Upper lobe of right lung (tissue), 1 donor: ENCODE data around the gene TMOD3. TPM values are rescaled to one million over a fixed set of nuclear protein-coding genes. Genes with fewer than 3 reads are reported as not detected.

Source experiments
- ATAC-seq: fragments of 200-7000 bp; cut with Tn5 transposase; one replicate; pipeline ENCODE4 v1.9.1; 2020; ENCODE audit warnings: mild to moderate bottlenecking, moderate library complexity
- DNase-seq: peaks from one replicate; pipeline ENCODE4 v3.0.0-alpha.2; 2020
- H3K27ac ChIP-seq: fragments of 200-600 bp; one replicate; pipeline ENCODE4 v1.8.0; 2022
- H3K27me3 ChIP-seq: fragments of 200-600 bp; one replicate; pipeline ENCODE4 v1.8.0; 2022; ENCODE audit warnings: mild to moderate bottlenecking
- H3K36me3 ChIP-seq: fragments of 200-600 bp; one replicate; pipeline ENCODE4 v1.8.0; 2022
- H3K4me1 ChIP-seq: fragments of 200-600 bp; one replicate; pipeline ENCODE4 v1.8.0; 2022
- H3K4me3 ChIP-seq: fragments of 200-600 bp; one replicate; pipeline ENCODE4 v1.8.0; 2022; ENCODE audit warnings: mild to moderate bottlenecking
- H3K9me3 ChIP-seq: fragments of 200-600 bp; one replicate; pipeline ENCODE4 v1.8.0; 2022
- intact Hi-C: fragments of 100-400 bp; cut with DNase I; formaldehyde crosslinking; loops from one replicate; pipeline ENCODE4 v1.11.0; 2022
- total RNA-seq: library from RNA; stranded (reverse); fragmentation: NEBNext Ultra II Directional; extraction: Animal tissue kit (Norgen Biotek cat#: 25700); gene quantifications from one replicate; pipeline ENCODE4 v1.2.1, GENCODE V29; 2021
- TF ChIP-seq, protein P1 (sequence below): fragments of 200-600 bp; IDR thresholded peaks from one replicate; pipeline ENCODE4 v1.8.0; 2022; ENCODE audit warnings: antibody characterized with exemption
- donor health status: DM: no; HTN: yes; CAD: no; lungs with severe emphysema.

The TMOD3 gene
- total RNA-seq, 1 donor from 2014 or later, result 78.4 TPM

DNA sequence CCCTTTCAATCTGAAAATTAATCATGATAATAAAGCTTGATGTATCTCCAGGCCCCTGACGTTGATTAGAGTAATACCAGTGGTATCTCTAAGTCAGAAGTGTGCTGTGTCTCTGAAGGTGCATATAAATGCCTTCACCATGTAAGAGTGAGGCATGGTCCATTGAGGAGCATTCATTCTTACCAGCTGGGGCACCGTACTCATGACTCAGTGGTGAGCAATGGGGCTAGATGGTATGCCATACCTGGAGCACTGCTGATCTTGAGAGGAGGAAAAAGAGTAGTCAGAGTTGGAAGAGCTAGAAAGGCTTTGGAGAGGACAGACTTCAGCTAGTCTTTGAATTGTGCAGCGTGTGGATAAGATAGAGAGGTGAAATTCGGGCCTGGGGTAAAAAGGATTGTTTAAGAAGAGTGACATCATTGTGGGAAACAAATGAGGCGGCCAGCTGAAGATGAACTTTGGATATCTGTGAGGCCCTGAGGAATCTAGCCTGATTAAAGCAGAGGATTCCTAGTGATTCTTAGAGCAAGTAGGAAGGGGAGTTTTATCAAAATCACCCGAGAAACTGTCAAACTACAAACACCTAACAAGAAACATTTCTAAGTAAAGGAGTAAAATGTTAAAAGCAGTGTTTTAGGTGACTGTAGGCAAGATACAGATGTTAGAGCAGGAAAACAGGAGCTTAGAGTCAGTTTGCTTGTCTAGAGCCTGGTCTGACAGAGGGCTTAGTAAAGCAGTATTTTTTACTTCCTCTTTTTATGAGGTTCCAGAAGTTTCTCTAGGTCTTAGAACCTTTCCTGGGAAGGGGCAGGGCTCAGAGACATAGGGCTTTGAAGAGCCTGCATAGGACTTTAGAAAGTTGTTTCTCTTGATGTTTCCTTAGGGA lies 13.6 kb downstream of the TMOD3 start:
- ATAC-seq (peak; percentile 44), DNase-seq (no peak)
- Histone ChIP-seq H3K4me1 (peaks cover 89% of the 10 kb centered on the region), H3K9me3 (no peaks in the 10 kb centered on the region), H3K36me3 (no peaks in the 10 kb centered on the region), H3K27ac (peak overlapping the region; percentile 48), H3K27me3 (no peaks in the 10 kb centered on the region), H3K4me3 (no peak overlapping the region)
- TF ChIP-seq, protein P1, sequence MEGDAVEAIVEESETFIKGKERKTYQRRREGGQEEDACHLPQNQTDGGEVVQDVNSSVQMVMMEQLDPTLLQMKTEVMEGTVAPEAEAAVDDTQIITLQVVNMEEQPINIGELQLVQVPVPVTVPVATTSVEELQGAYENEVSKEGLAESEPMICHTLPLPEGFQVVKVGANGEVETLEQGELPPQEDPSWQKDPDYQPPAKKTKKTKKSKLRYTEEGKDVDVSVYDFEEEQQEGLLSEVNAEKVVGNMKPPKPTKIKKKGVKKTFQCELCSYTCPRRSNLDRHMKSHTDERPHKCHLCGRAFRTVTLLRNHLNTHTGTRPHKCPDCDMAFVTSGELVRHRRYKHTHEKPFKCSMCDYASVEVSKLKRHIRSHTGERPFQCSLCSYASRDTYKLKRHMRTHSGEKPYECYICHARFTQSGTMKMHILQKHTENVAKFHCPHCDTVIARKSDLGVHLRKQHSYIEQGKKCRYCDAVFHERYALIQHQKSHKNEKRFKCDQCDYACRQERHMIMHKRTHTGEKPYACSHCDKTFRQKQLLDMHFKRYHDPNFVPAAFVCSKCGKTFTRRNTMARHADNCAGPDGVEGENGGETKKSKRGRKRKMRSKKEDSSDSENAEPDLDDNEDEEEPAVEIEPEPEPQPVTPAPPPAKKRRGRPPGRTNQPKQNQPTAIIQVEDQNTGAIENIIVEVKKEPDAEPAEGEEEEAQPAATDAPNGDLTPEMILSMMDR, result no peak
- intact Hi-C loops, result no loop called here

DNA sequence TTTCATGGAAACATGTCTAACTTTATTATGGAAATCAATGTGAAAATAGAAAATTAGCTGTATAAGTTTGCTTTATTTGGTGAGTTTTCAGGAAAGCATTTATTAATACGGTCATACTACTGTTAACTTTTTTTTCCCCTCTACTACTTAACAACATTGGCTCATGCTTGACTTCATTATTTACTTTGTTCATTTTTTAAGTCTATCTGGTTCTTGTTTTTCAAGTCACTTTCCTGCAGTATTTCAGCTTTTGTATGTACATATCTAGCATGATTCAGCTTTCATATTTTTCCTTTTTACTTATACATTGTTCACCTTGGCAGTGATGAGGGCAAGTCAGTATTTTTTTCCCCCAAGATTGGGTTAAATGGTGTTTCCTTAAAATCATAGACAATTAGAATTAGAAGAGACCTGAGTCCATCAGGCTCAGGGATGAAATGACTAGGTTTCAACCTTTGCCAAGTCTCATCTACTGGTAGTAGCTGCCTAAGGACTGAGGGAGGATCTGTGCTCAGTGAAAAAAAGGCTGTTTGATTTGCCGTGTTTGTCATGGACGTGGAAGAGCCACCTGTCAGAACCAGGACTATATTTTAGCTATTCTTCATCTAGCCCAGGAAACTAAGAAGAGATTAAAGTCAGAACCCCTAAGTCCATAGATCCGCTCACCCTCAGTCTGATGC lies 15.4 kb downstream of the TMOD3 start:
- intact Hi-C loops, result no loop called here
- Histone ChIP-seq H3K36me3 (no peaks in the 10 kb centered on the region), H3K4me1 (peaks cover 100% of the 10 kb centered on the region), H3K27me3 (no peaks in the 10 kb centered on the region), H3K4me3 (no peak overlapping the region), H3K27ac (peak overlapping the region; percentile 69), H3K9me3 (no peaks in the 10 kb centered on the region)
- no peak for ATAC-seq
- no peak for DNase-seq
- TF ChIP-seq, protein P1, result no peak

DNA sequence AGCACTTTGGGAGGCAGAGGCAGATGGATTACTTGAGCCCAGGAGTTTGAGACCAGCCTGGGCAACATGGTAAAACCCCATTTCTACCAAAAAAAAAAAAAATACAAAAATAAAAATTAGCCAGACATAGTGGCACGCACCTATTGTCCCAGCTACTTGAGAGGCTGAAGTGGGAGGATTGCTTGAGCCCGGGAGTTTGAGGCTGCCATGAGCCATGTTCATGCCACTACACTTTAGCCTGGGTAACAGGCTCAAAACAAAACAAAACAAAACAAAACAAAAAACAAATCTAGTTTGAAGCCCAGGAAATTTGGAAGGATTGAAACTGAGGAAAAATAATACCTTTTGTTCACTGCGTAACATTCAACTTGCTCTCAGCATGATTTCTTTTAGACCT lies 16.6 kb downstream of the TMOD3 start:
- Histone ChIP-seq H3K36me3 (no peaks in the 10 kb centered on the region), H3K4me3 (no peak overlapping the region), H3K4me1 (peaks cover 91% of the 10 kb centered on the region), H3K27ac (peak overlapping the region; percentile 69), H3K27me3 (no peaks in the 10 kb centered on the region), H3K9me3 (no peaks in the 10 kb centered on the region)
- intact Hi-C loops, result no loop called here
- DNase-seq (no peak), ATAC-seq (no peak)
- TF ChIP-seq, protein P1, result no peak

DNA sequence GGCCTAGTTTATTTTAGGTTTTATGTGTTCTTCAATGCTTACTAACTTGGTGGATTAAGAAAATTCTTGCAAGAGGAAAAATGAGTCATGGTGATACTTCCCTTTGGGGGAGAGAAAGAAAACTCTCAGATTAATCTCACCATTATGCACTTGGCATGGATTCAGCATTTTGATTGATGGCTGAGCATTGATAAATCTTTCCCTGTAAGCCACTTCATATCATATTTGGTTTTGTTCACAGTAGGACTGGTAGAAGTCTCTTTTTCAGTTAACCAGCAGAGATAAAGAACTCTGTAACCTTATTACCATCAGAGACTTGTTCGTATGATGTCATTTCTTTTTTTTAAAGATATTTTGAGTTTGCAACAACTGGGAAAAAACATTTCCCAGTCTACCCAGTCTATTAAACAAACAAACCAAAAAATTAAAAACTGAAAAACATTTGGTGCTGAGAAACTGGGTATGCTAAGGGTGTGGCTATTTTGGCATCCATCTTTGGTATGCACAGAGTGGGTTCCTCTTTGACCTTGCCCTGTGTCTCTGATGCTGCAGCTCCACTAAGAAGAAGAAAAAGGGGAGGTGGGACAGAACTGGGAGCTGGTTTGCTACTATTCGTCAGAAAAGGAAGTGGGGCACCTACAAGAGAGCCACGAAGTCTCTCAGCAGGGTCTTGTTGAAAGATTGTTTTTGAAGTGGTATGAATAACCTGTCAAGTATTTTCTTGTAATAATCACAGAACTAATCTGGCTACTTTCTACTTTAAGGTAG lies 17.2 kb downstream of the TMOD3 start:
- Histone ChIP-seq H3K9me3 (no peaks in the 10 kb centered on the region), H3K27ac (peak overlapping the region; percentile 69), H3K4me1 (peaks cover 90% of the 10 kb centered on the region), H3K36me3 (no peaks in the 10 kb centered on the region), H3K27me3 (no peaks in the 10 kb centered on the region), H3K4me3 (no peak overlapping the region)
- TF ChIP-seq, protein P1, result no peak
- no peak for DNase-seq
- ATAC-seq, result peak; percentile 49
- intact Hi-C loops, result no loop called here

DNA sequence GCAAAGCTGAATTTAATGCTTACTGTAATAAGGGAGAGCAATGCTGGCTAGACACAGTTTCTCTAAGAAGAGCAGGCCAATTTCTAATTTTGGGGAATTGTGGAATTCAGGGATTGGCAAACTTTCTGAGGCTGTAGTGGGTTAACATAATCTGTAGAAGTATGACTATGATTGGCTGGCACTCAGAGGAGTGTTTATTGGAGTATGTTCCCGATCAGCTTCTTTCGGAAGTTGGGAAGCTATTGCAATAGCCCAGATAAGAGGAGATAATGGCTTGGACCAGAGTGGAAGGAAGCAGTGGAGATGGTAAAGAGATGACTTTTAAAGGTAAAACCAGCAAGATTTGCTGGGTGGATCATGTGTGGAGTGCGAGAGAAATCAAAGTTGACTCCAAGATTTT lies 19.4 kb downstream of the TMOD3 start:
- Histone ChIP-seq H3K27ac (no peak overlapping the region), H3K9me3 (no peaks in the 10 kb centered on the region), H3K36me3 (no peaks in the 10 kb centered on the region), H3K27me3 (no peaks in the 10 kb centered on the region), H3K4me1 (peaks cover 81% of the 10 kb centered on the region), H3K4me3 (no peak overlapping the region)
- ATAC-seq (peak; percentile 25), DNase-seq (no peak)
- TF ChIP-seq, protein P1, result no peak
- intact Hi-C loops, result no loop called here
